ENCODE measurements around the gene NCK1. TPM values are rescaled to one million over a fixed set of nuclear protein-coding genes. Genes with fewer than 3 reads are reported as not detected.
A peak's percentile ranks its signal among the peaks of the same experiment; 100 is the strongest.
"Not testable (repeated sequence)": the region's sequence is repeated elsewhere in the genome, so short reads cannot be mapped to it uniquely, and the experiment has no call there.

Gene NCK1
- total RNA-seq, 1 donor, result 41.6 TPM

DNA sequence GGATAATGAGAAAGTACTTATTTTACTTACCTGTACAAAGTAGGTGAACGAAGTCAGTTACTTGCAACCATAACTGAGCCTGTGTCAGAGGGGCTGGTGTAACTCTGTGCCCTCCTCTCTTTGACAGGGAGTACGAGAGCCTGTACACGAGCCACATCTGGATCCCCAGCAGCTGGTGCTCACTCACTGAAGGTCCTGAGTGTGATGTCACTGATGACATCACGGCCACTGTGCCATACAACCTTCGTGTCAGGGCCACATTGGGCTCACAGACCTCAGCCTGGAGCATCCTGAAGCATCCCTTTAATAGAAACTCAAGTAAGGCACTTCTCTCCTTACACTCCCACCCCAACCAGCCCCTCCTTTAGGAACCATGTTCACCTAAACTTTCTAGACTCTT, 120.0 kb downstream of the NCK1 start:
- Histone ChIP-seq H3K9me3 (ENCODE audit: low read depth, low read length) (no peaks in the 10 kb centered on the region), H3K36me3 (ENCODE audit: insufficient read depth, low read length) (no peaks in the 10 kb centered on the region), H3K27ac (ENCODE audit: low read depth, low read length) (no peak overlapping the region), H3K79me2 (ENCODE audit: insufficient read depth, low read length) (no peaks in the 10 kb centered on the region), H3K4me3 (ENCODE audit: insufficient read depth, low read length) (no peak overlapping the region), H2AFZ (ENCODE audit: low read length) (no peak overlapping the region), H4K20me1 (ENCODE audit: insufficient read depth, low read length) (no peaks in the 10 kb centered on the region), H3K4me2 (ENCODE audit: insufficient read depth, low read length) (no peak overlapping the region), H3K4me1 (ENCODE audit: insufficient read depth, low read length) (peaks cover 4% of the 10 kb centered on the region), H3K27me3 (ENCODE audit: insufficient read depth, low read length) (no peaks in the 10 kb centered on the region)
- TF ChIP-seq, protein P1, sequence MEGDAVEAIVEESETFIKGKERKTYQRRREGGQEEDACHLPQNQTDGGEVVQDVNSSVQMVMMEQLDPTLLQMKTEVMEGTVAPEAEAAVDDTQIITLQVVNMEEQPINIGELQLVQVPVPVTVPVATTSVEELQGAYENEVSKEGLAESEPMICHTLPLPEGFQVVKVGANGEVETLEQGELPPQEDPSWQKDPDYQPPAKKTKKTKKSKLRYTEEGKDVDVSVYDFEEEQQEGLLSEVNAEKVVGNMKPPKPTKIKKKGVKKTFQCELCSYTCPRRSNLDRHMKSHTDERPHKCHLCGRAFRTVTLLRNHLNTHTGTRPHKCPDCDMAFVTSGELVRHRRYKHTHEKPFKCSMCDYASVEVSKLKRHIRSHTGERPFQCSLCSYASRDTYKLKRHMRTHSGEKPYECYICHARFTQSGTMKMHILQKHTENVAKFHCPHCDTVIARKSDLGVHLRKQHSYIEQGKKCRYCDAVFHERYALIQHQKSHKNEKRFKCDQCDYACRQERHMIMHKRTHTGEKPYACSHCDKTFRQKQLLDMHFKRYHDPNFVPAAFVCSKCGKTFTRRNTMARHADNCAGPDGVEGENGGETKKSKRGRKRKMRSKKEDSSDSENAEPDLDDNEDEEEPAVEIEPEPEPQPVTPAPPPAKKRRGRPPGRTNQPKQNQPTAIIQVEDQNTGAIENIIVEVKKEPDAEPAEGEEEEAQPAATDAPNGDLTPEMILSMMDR (IDR thresholded peaks at IDR 0.05; ENCODE audit: extremely low read depth, low read depth, low read length), result no peak
- DNase-seq (ENCODE audit: insufficient read length, low spot score, missing footprints), result no peak

DNA sequence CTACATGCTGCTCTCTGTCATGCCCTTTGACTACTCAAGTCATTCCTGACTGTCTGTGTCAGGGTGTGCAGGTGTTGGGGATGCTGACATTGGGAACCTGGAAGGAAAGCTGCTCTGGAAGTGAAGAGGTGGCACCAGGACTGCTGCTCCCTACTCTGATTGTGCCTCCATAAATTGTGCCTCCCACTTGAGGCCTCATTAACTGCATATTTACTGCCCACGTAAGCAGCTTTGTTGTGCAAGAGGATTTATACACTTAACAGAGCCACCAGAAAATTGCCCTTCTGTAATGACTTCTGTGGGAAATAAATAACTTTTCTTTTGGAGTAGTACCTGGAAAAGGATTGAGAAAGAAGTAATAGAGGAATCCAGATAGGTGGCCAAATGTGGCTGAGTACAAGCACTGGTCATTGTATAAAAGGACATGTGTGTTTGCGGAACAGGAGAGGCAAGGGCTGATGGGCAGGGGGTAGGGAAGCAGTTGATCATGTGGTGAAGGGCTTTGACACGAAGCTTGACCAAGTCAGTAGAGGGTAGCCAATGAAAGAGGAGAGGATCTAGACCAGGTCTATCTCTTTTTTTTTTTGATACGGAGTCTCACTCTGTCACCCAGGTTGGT, 120.6 kb downstream of the NCK1 start:
- TF ChIP-seq, protein P1 (IDR thresholded peaks at IDR 0.05; ENCODE audit: extremely low read depth, low read depth, low read length), result no peak
- no peak overlapping the region for H2AFZ ChIP-seq (ENCODE audit: low read length)
- H3K27me3 ChIP-seq (ENCODE audit: insufficient read depth, low read length), result no peaks in the 10 kb centered on the region
- no peak overlapping the region for H3K4me3 ChIP-seq (ENCODE audit: insufficient read depth, low read length)
- no peak overlapping the region for H3K27ac ChIP-seq (ENCODE audit: low read depth, low read length)
- H3K36me3 ChIP-seq (ENCODE audit: insufficient read depth, low read length), result no peaks in the 10 kb centered on the region
- H3K4me1 ChIP-seq (ENCODE audit: insufficient read depth, low read length), result peaks cover 4% of the 10 kb centered on the region
- H3K79me2 ChIP-seq (ENCODE audit: insufficient read depth, low read length), result no peaks in the 10 kb centered on the region
- no peak overlapping the region for H3K4me2 ChIP-seq (ENCODE audit: insufficient read depth, low read length)
- H3K9me3 ChIP-seq (ENCODE audit: low read depth, low read length), result no peaks in the 10 kb centered on the region
- DNase-seq (ENCODE audit: insufficient read length, low spot score, missing footprints), result no peak
- H4K20me1 ChIP-seq (ENCODE audit: insufficient read depth, low read length), result no peaks in the 10 kb centered on the region

DNA sequence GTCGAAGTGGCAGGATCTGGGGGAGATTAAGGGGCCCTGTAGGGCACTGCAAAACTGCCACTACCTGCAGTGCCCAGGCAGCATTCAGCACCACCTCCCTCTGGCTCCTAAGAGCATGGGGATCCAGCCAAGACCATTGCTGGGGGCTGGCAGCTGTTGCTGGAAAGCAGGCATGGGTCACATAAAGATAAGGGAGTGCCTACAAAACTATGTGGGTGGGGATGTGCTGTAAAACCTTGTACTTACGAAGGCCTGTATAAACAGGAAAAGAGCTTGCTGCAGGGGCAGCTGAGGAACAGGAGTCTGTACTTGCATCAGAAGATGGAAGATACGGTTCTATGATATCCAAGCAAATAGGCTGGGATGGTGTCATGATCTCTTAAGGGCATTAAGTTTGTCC, 122.8 kb downstream of the NCK1 start:
- Histone ChIP-seq H3K27ac (ENCODE audit: low read depth, low read length) (no peak overlapping the region), H3K4me1 (ENCODE audit: insufficient read depth, low read length) (peaks cover 4% of the 10 kb centered on the region), H3K27me3 (ENCODE audit: insufficient read depth, low read length) (no peaks in the 10 kb centered on the region), H4K20me1 (ENCODE audit: insufficient read depth, low read length) (no peaks in the 10 kb centered on the region), H2AFZ (ENCODE audit: low read length) (no peak overlapping the region), H3K4me3 (ENCODE audit: insufficient read depth, low read length) (no peak overlapping the region), H3K36me3 (ENCODE audit: insufficient read depth, low read length) (no peaks in the 10 kb centered on the region), H3K9me3 (ENCODE audit: low read depth, low read length) (no peaks in the 10 kb centered on the region), H3K4me2 (ENCODE audit: insufficient read depth, low read length) (no peak overlapping the region), H3K79me2 (ENCODE audit: insufficient read depth, low read length) (no peaks in the 10 kb centered on the region)
- TF ChIP-seq, protein P1 (IDR thresholded peaks at IDR 0.05; ENCODE audit: extremely low read depth, low read depth, low read length), result no peak
- DNase-seq (ENCODE audit: insufficient read length, low spot score, missing footprints), result peak; percentile 82

DNA sequence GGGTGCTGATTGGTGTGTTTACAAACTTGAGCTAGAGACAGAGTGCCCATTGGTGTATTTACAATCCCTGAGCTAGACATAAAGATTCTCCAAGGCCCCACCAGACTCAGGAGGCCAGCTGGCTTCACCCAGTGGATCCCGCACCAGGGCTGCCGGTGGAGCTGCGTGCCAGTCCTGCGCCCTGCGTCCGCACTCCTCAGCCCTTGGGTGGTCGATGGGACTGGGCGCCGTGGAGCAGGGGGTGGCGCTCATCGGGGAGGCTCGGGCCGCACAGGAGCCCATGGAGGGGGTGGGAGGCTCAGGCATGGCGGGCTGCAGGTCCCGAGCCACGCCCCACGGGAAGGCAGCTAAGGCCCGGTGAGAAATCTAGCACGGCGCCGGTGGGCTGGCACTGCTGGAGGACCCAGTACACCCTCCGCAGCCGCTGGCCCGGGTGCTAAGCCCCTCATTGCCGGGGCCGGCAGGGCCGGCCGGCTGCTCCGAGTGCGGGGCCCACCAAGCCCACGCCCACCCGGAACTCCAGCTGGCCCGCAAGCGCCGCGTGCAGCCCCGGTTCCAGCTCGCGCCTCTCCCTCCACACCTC, 125.5 kb downstream of the NCK1 start:
- H3K27ac ChIP-seq (ENCODE audit: low read depth, low read length); H4K20me1 ChIP-seq (ENCODE audit: insufficient read depth, low read length); H3K27me3 ChIP-seq (ENCODE audit: insufficient read depth, low read length); DNase-seq (ENCODE audit: insufficient read length, low spot score, missing footprints); H3K4me2 ChIP-seq (ENCODE audit: insufficient read depth, low read length); H3K9me3 ChIP-seq (ENCODE audit: low read depth, low read length); H3K4me1 ChIP-seq (ENCODE audit: insufficient read depth, low read length); H3K79me2 ChIP-seq (ENCODE audit: insufficient read depth, low read length); H3K4me3 ChIP-seq (ENCODE audit: insufficient read depth, low read length); H3K36me3 ChIP-seq (ENCODE audit: insufficient read depth, low read length); H2AFZ ChIP-seq (ENCODE audit: low read length): not testable (repeated sequence)
